Nephron (organoid): Measurements from ENCODE around the gene KIRREL3.

ENCODE experiments used
- H3K27ac Mint-ChIP-seq, 3 experiments: 2 replicates each; pipeline ENCODE4 v1.8.0; 2020; ENCODE audit warnings: mixed read lengths in 3 of 3, mild to moderate bottlenecking in 2 of 3, moderate library complexity in 1 of 3
- H3K27me3 Mint-ChIP-seq: 2 replicates; pipeline ENCODE4 v1.8.0; 2021; ENCODE audit warnings: low read depth, mild to moderate bottlenecking, moderate library complexity, mixed read lengths
- H3K36me3 Mint-ChIP-seq: 2 replicates; pipeline ENCODE4 v1.8.0; 2020; ENCODE audit warnings: low read depth, mixed read lengths
- H3K4me1 Mint-ChIP-seq: 2 replicates; pipeline ENCODE4 v1.8.0; 2020; ENCODE audit warnings: mixed read lengths
- H3K4me3 Mint-ChIP-seq, 3 experiments: 2 replicates each; pipeline ENCODE4 v1.8.0; 2020; ENCODE audit warnings: mild to moderate bottlenecking in 3 of 3, mixed read lengths in 3 of 3, moderate library complexity in 2 of 3
- H3K9me3 Mint-ChIP-seq: 2 replicates; pipeline ENCODE4 v1.8.0; 2020; ENCODE audit warnings: mixed read lengths
- CTCF ChIP-seq, 3 experiments: fragments of 200-600 bp; sonication (generic); IDR thresholded peaks; one replicate each; pipeline ENCODE4 v1.5.0; 2021; ENCODE audit warnings: antibody characterized with exemption in 3 of 3; ENCODE audit not compliant: unreplicated experiment in 3 of 3

The KIRREL3 gene

GRCh38 chr11:126634963-126635362 is 365.6 kb downstream of the KIRREL3 start:
- Mint-ChIP-seq H3K27ac (no peak overlapping the region), H3K36me3 (no peaks in the 10 kb centered on the region), H3K9me3 (no peaks in the 10 kb centered on the region), H3K4me1 (peaks cover 30% of the 10 kb centered on the region), H3K4me3 (no peak overlapping the region), H3K27me3 (peaks cover 36% of the 10 kb centered on the region)
- TF ChIP-seq CTCF (IDR thresholded peaks at IDR 0.05; ENCODE audit: unreplicated experiment in 3 of 3): no peak

- no peaks in the 10 kb centered on the region for H3K9me3 Mint-ChIP-seq
- H3K27ac Mint-ChIP-seq: no peak overlapping the region
- peaks cover 38% of the 10 kb centered on the region for H3K4me1 Mint-ChIP-seq
- H3K4me3 Mint-ChIP-seq: no peak overlapping the region
- H3K27me3 Mint-ChIP-seq: peaks cover 32% of the 10 kb centered on the region
- H3K36me3 Mint-ChIP-seq: no peaks in the 10 kb centered on the region
- no peak for TF ChIP-seq CTCF (IDR thresholded peaks at IDR 0.05; ENCODE audit: unreplicated experiment in 3 of 3)
Measured at GRCh38 chr11:126633330-126633729, 367.2 kb downstream of the KIRREL3 start.

GRCh38 chr11:126630893-126631798 is 369.4 kb downstream of the KIRREL3 start:
- Mint-ChIP-seq H3K9me3 (no peaks in the 10 kb centered on the region), H3K36me3 (no peaks in the 10 kb centered on the region), H3K4me3 (no peak overlapping the region), H3K4me1 (peaks cover 37% of the 10 kb centered on the region), H3K27me3 (peaks cover 21% of the 10 kb centered on the region), H3K27ac (peak overlapping the region; percentile 8 to 41 (median 40))
- no peak for TF ChIP-seq CTCF (IDR thresholded peaks at IDR 0.05; ENCODE audit: unreplicated experiment in 3 of 3)

- H3K36me3 Mint-ChIP-seq: no peaks in the 10 kb centered on the region
- no peak for TF ChIP-seq CTCF (IDR thresholded peaks at IDR 0.05; ENCODE audit: unreplicated experiment in 3 of 3)
- no peaks in the 10 kb centered on the region for H3K9me3 Mint-ChIP-seq
- peaks cover 21% of the 10 kb centered on the region for H3K27me3 Mint-ChIP-seq
- no peak overlapping the region for H3K4me3 Mint-ChIP-seq
- peaks cover 37% of the 10 kb centered on the region for H3K4me1 Mint-ChIP-seq
- no peak overlapping the region for H3K27ac Mint-ChIP-seq
Measured at GRCh38 chr11:126630488-126630887, 370.1 kb downstream of the KIRREL3 start.

- peaks cover 13% of the 10 kb centered on the region for H3K27me3 Mint-ChIP-seq
- peaks cover 37% of the 10 kb centered on the region for H3K4me1 Mint-ChIP-seq
- peak overlapping the region; percentile 12 to 64 (median 36) for H3K27ac Mint-ChIP-seq
- H3K9me3 Mint-ChIP-seq: no peaks in the 10 kb centered on the region
- H3K4me3 Mint-ChIP-seq: no peak overlapping the region
- H3K36me3 Mint-ChIP-seq: no peaks in the 10 kb centered on the region
- no peak for TF ChIP-seq CTCF (IDR thresholded peaks at IDR 0.05; ENCODE audit: unreplicated experiment in 3 of 3)
Measured at GRCh38 chr11:126628790-126629621, 371.6 kb downstream of the KIRREL3 start.
